Measurements from ENCODE around the gene DENND1C. TPM values are rescaled to one million over a fixed set of nuclear protein-coding genes. Genes with fewer than 3 reads are reported as not detected.

Gene DENND1C
- total and polyA plus RNA-seq, 9 of the 15 experiments (the other 6 are each of a cell fraction or from before 2014, with no cell fraction given): 0.03 to 1.2 (median 0.32) TPM; not detected in 1

GRCh38 chr19:6516659-6517291 lies 35.2 kb upstream of the DENND1C start (continued):
- TF ChIP-seq ATF3 (IDR thresholded peaks at IDR 0.05): no peak
- TF ChIP-seq ATF3 (CRISPR knock-in tag; conservative IDR thresholded peaks at IDR 0.05): 0 out of 2 replicates have a peak, but pooled peaks have one; percentile 51
- TF ChIP-seq FOXO4 (CRISPR knock-in tag; IDR thresholded peaks at IDR 0.05): no peak
- TF ChIP-seq MBD2 (IDR thresholded peaks at IDR 0.05; ENCODE audit: borderline replicate concordance, low read depth): no peak; the same call in 1 of the 2 replicates
- TF ChIP-seq DEAF1 (CRISPR knock-in tag; IDR thresholded peaks at IDR 0.05): peak; percentile 92
- TF ChIP-seq MEF2D (tag; conservative IDR thresholded peaks at IDR 0.05; ENCODE audit: low read depth): no peak
- TF ChIP-seq MAZ (CRISPR knock-in tag; conservative IDR thresholded peaks at IDR 0.05 in 1 of 2, IDR thresholded peaks at IDR 0.05 in 1 of 2): peak; percentile 84 to 95; a peak in 3 of 4 replicates
- no peak; the same call in 1 of the 2 replicates for TF ChIP-seq ARID1B (IDR thresholded peaks at IDR 0.05)
- TF ChIP-seq DLX4 (CRISPR knock-in tag; IDR thresholded peaks at IDR 0.05): no peak
- TF ChIP-seq SP2 (IDR thresholded peaks at IDR 0.05; ENCODE audit: extremely low read depth, low read depth, low read length, poor library complexity, severe bottlenecking): no peak
- TF ChIP-seq ZNF398 (CRISPR knock-in tag; IDR thresholded peaks at IDR 0.05): no peak
- peak; percentile 44; the same call in 1 of the 2 replicates for TF ChIP-seq ELF4 (CRISPR knock-in tag; IDR thresholded peaks at IDR 0.05)
- TF ChIP-seq HCFC1 (IDR thresholded peaks at IDR 0.05; ENCODE audit: low read depth, low read length): peak; percentile 44; the same call in 1 of the 2 replicates
- TF ChIP-seq HDAC3 (IDR thresholded peaks at IDR 0.05; ENCODE audit: borderline replicate concordance, partially characterized antibody): no peak
- TF ChIP-seq FOXP1 (CRISPR knock-in tag; IDR thresholded peaks at IDR 0.05): peak; percentile 69; the same call in 1 of the 2 replicates
- 0 out of 2 replicates have a peak, but pooled peaks have one; percentile 68 for TF ChIP-seq PHF21A (IDR thresholded peaks at IDR 0.05; ENCODE audit: borderline replicate concordance, low read depth)
- TF ChIP-seq CEBPG (CRISPR knock-in tag; IDR thresholded peaks at IDR 0.05): no peak
- TF ChIP-seq CEBPG (tag; conservative IDR thresholded peaks at IDR 0.05 in 1 of 2, IDR thresholded peaks at IDR 0.05 in 1 of 2): no peak
- no peak for TF ChIP-seq SNRNP70 (optimal IDR thresholded peaks at IDR 0.05; ENCODE audit: low read depth, low read length)
- no peak for TF ChIP-seq FOXA3 (CRISPR knock-in tag; conservative IDR thresholded peaks at IDR 0.05 in 1 of 2, IDR thresholded peaks at IDR 0.05 in 1 of 2)

Measured in K562 (cell line).